HepG2 (cell line): Measurements from ENCODE around the gene PALM3. TPM values are rescaled to one million over a fixed set of nuclear protein-coding genes. Genes with fewer than 3 reads are reported as not detected.
A peak's percentile ranks its signal among the peaks of the same experiment; 100 is the strongest.

Experiments used
- ATM ChIP-seq: fragments of 450-650 bp; IDR thresholded peaks from 2 replicates; pipeline ENCODE4 v1.7.1; 2017; ENCODE audit warnings: mild to moderate bottlenecking, borderline replicate concordance
- ATRX ChIP-seq: sonication (generic); formaldehyde crosslinking; IDR thresholded peaks from 2 replicates; pipeline ENCODE4 v1.4.0; 2020; ENCODE audit warnings: missing genetic modification reagents, borderline replicate concordance
- CSRNP2 ChIP-seq: sonication (generic); formaldehyde crosslinking; conservative IDR thresholded peaks from 2 replicates; pipeline ENCODE4 v1.8.0; 2022; ENCODE audit warnings: low read depth, missing genetic modification reagents
- DMAP1 ChIP-seq: IDR thresholded peaks from 2 replicates; pipeline ENCODE4 v1.6.1; 2016
- FIP1L1 ChIP-seq: fragments of 200-400 bp; formaldehyde crosslinking; IDR thresholded peaks from 2 replicates; pipeline ENCODE4 v1.6.1; 2018; ENCODE audit warnings: low read depth, mild to moderate bottlenecking, low read length, moderate library complexity, borderline replicate concordance; ENCODE audit not compliant: insufficient read depth
- FOXK1 ChIP-seq: sonication (generic); formaldehyde crosslinking; IDR thresholded peaks from 2 replicates; pipeline ENCODE4 v1.4.0; 2020; ENCODE audit warnings: low read depth, missing genetic modification reagents, borderline replicate concordance
- MED1 ChIP-seq: sonication (generic); formaldehyde crosslinking; IDR thresholded peaks from 2 replicates; pipeline ENCODE4 v1.4.0; 2020; ENCODE audit warnings: missing genetic modification reagents
- MXD3 ChIP-seq: IDR thresholded peaks from 2 replicates; pipeline ENCODE4 v1.6.1; 2016; ENCODE audit warnings: mild to moderate bottlenecking, missing biosample characterization, missing genetic modification reagents
- PHF20 ChIP-seq: sonication (generic); formaldehyde crosslinking; IDR thresholded peaks from 2 replicates; pipeline ENCODE4 v1.5.0; 2020; ENCODE audit warnings: mild to moderate bottlenecking, missing genetic modification reagents
- SMAD3 ChIP-seq: sonication (generic); formaldehyde crosslinking; IDR thresholded peaks from 2 replicates; pipeline ENCODE4 v1.4.0; 2020; ENCODE audit warnings: missing genetic modification reagents
- SOX13 ChIP-seq, 3 experiments: fragments of 450-650 bp in 1 of 3; sonication (generic) in 1 of 3; formaldehyde crosslinking in 1 of 3; IDR thresholded peaks in 2 of 3; conservative IDR thresholded peaks in 1 of 3; 2 replicates each; pipeline versions ENCODE4 v1.5.0 to v1.6.1; 2016 to 2020; ENCODE audit warnings: antibody characterized with exemption in 1 of 3, mild to moderate bottlenecking in 1 of 3, missing compliant biosample characterization in 1 of 3, missing genetic modification reagents in 1 of 3, moderate library complexity in 1 of 3
- ZBED4 ChIP-seq: sonication (generic); formaldehyde crosslinking; IDR thresholded peaks from 2 replicates; pipeline ENCODE4 v1.4.0; 2020; ENCODE audit warnings: missing genetic modification reagents, borderline replicate concordance
- ZBTB4 ChIP-seq: sonication (generic); formaldehyde crosslinking; IDR thresholded peaks from 2 replicates; pipeline ENCODE4 v1.4.0; 2020; ENCODE audit warnings: missing genetic modification reagents, mild to moderate bottlenecking, borderline replicate concordance
- ZBTB7B ChIP-seq: sonication (generic); formaldehyde crosslinking; IDR thresholded peaks from 2 replicates; pipeline ENCODE4 v1.4.0; 2020; ENCODE audit warnings: missing genetic modification reagents
- ZMAT3 ChIP-seq: sonication (generic); formaldehyde crosslinking; conservative IDR thresholded peaks from 2 replicates; pipeline ENCODE4 v1.7.0; 2021; ENCODE audit warnings: missing genetic modification reagents
- ZNF180 ChIP-seq: sonication (generic); formaldehyde crosslinking; IDR thresholded peaks from 2 replicates; pipeline ENCODE4 v1.4.0; 2020; ENCODE audit warnings: low read depth, missing genetic modification reagents, borderline replicate concordance
- ZNF232 ChIP-seq: sonication (generic); formaldehyde crosslinking; IDR thresholded peaks from 2 replicates; pipeline ENCODE4 v1.4.0; 2020; ENCODE audit warnings: missing genetic modification reagents, borderline replicate concordance
- ZNF552 ChIP-seq: sonication (generic); formaldehyde crosslinking; IDR thresholded peaks from 2 replicates; pipeline ENCODE4 v1.9.0; 2022; ENCODE audit warnings: missing genetic modification reagents, mild to moderate bottlenecking, borderline replicate concordance
- ZNF563 ChIP-seq: sonication (generic); formaldehyde crosslinking; IDR thresholded peaks from 2 replicates; pipeline ENCODE4 v1.8.0; 2022; ENCODE audit warnings: mild to moderate bottlenecking, moderate library complexity, missing genetic modification reagents
- polyA plus RNA-seq, 8 experiments: library from polyadenylated mRNA; depleted of rRNA in 3 of 8; stranded (reverse) in 7 of 8; unstranded in 1 of 8; fragments of >200 nt; fragmentation: Illumina TruSeq in 4 of 8; extraction: Trizol in 4 of 8; gene quantifications; 2 replicates each; pipeline versions ENCODE4 v1.2.1 to v1.2.3, GENCODE V29; 2011 to 2016; ENCODE audit warnings: low read depth in 4 of 8, missing spikeins in 1 of 8, mixed read lengths in 1 of 8; ENCODE audit not compliant: insufficient read depth in 1 of 8
- total RNA-seq, 5 experiments: library from RNA; depleted of rRNA; stranded (reverse); fragments of >200 nt; fragmentation: Illumina TruSeq; extraction: Trizol; gene quantifications; 2 replicates each; pipeline ENCODE4 v1.2.3, GENCODE V29; 2016; ENCODE audit warnings: low read depth in 1 of 5

The PALM3 gene
- total and polyA plus RNA-seq, 2 of the 13 experiments (the other 11 are each of a cell fraction or from before 2014, with no cell fraction given) = 0.79 to 2.4 TPM

- TF ChIP-seq ZBED4 (CRISPR knock-in tag) (peak; percentile 17; the same call in 1 of the 2 replicates), FOXK1 (no peak), ZBTB7B (peak; percentile 92), ZNF563 (CRISPR knock-in tag) (peak; percentile 56), PHF20 (CRISPR knock-in tag) (0 out of 2 replicates have a peak, but pooled peaks have one; percentile 34), ATRX (CRISPR knock-in tag) (no peak), MXD3 (0 out of 2 replicates have a peak, but pooled peaks have one; percentile 29), ZNF232 (CRISPR knock-in tag) (0 out of 2 replicates have a peak, but pooled peaks have one; percentile 35), ZNF552 (CRISPR knock-in tag) (no peak), ATM (no peak), SOX13 (IDR thresholded peaks at IDR 0.05) (no peak), SOX13 (CRISPR knock-in tag; conservative IDR thresholded peaks at IDR 0.05 in 1 of 2, IDR thresholded peaks at IDR 0.05 in 1 of 2) (no peak; a peak in 1 of 4 replicates), FIP1L1 (no peak), CSRNP2 (CRISPR knock-in tag) (no peak), ZNF180 (CRISPR knock-in tag) (no peak), MED1 (CRISPR knock-in tag) (peak; percentile 14; the same call in 1 of the 2 replicates), DMAP1 (CRISPR knock-in tag) (peak; percentile 51; the same call in 1 of the 2 replicates), SMAD3 (CRISPR knock-in tag) (no peak), ZBTB4 (CRISPR knock-in tag) (no peak), ZMAT3 (no peak; the same call in none of the 2 replicates)
These were observed 30.0 kb downstream of the PALM3 start, which contains the start of gene IL27RA (continued) for GRCh38 chr19:14031719-14032480.
